Measurements from ENCODE around the gene MATN3. TPM values are rescaled to one million over a fixed set of nuclear protein-coding genes. Genes with fewer than 3 reads are reported as not detected.

MATN3 gene
- total and polyA plus RNA-seq, 2 of the 13 experiments (the other 11 are each of a cell fraction or from before 2014, with no cell fraction given), result 36.1 to 208 TPM

- no peak for TF ChIP-seq ZNF770 (CRISPR knock-in tag; IDR thresholded peaks at IDR 0.05)
- TF ChIP-seq YY1 (IDR thresholded peaks at IDR 0.05; ENCODE audit: insufficient read depth, insufficient replicate concordance, low read depth, low read length), result peak; percentile 80
- TF ChIP-seq, protein P1, sequence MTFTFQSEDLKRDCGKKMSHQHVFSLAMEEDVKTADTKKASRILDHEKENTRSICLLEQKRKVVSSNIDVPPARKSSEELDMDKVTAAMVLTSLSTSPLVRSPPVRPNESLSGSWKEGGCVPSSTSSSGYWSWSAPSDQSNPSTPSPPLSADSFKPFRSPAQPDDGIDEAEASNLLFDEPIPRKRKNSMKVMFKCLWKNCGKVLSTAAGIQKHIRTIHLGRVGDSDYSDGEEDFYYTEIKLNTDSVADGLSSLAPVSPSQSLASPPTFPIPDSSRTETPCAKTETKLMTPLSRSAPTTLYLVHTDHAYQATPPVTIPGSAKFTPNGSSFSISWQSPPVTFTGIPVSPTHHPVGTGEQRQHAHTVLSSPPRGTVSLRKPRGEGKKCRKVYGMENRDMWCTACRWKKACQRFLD (CRISPR knock-in tag; IDR thresholded peaks at IDR 0.05; ENCODE audit: borderline replicate concordance), result peak; percentile 94
- TF ChIP-seq, protein P2, sequence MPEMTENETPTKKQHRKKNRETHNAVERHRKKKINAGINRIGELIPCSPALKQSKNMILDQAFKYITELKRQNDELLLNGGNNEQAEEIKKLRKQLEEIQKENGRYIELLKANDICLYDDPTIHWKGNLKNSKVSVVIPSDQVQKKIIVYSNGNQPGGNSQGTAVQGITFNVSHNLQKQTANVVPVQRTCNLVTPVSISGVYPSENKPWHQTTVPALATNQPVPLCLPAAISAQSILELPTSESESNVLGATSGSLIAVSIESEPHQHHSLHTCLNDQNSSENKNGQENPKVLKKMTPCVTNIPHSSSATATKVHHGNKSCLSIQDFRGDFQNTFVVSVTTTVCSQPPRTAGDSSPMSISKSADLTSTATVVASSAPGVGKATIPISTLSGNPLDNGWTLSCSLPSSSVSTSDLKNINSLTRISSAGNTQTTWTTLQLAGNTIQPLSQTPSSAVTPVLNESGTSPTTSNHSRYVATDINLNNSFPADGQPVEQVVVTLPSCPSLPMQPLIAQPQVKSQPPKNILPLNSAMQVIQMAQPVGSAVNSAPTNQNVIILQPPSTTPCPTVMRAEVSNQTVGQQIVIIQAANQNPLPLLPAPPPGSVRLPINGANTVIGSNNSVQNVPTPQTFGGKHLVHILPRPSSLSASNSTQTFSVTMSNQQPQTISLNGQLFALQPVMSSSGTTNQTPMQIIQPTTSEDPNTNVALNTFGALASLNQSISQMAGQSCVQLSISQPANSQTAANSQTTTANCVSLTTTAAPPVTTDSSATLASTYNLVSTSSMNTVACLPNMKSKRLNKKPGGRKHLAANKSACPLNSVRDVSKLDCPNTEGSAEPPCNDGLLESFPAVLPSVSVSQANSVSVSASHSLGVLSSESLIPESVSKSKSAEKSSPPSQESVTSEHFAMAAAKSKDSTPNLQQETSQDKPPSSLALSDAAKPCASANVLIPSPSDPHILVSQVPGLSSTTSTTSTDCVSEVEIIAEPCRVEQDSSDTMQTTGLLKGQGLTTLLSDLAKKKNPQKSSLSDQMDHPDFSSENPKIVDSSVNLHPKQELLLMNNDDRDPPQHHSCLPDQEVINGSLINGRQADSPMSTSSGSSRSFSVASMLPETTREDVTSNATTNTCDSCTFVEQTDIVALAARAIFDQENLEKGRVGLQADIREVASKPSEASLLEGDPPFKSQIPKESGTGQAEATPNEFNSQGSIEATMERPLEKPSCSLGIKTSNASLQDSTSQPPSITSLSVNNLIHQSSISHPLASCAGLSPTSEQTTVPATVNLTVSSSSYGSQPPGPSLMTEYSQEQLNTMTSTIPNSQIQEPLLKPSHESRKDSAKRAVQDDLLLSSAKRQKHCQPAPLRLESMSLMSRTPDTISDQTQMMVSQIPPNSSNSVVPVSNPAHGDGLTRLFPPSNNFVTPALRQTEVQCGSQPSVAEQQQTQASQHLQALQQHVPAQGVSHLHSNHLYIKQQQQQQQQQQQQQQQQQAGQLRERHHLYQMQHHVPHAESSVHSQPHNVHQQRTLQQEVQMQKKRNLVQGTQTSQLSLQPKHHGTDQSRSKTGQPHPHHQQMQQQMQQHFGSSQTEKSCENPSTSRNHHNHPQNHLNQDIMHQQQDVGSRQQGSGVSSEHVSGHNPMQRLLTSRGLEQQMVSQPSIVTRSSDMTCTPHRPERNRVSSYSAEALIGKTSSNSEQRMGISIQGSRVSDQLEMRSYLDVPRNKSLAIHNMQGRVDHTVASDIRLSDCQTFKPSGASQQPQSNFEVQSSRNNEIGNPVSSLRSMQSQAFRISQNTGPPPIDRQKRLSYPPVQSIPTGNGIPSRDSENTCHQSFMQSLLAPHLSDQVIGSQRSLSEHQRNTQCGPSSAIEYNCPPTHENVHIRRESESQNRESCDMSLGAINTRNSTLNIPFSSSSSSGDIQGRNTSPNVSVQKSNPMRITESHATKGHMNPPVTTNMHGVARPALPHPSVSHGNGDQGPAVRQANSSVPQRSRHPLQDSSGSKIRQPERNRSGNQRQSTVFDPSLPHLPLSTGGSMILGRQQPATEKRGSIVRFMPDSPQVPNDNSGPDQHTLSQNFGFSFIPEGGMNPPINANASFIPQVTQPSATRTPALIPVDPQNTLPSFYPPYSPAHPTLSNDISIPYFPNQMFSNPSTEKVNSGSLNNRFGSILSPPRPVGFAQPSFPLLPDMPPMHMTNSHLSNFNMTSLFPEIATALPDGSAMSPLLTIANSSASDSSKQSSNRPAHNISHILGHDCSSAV (CRISPR knock-in tag; IDR thresholded peaks at IDR 0.05; ENCODE audit: borderline replicate concordance), result peak; percentile 77; the same call in 1 of the 2 replicates
- peak; percentile 91 for TF ChIP-seq PHF20 (CRISPR knock-in tag; IDR thresholded peaks at IDR 0.05)
- no peak for TF ChIP-seq ZBTB1 (CRISPR knock-in tag; IDR thresholded peaks at IDR 0.05; ENCODE audit: borderline replicate concordance)
- TF ChIP-seq THAP11 (CRISPR knock-in tag; IDR thresholded peaks at IDR 0.05), result peak; percentile 90
- TF ChIP-seq ZNF234 (CRISPR knock-in tag; conservative IDR thresholded peaks at IDR 0.05), result peak; percentile 87; the same call in 1 of the 2 replicates
- TF ChIP-seq FOSL2 (CRISPR knock-in tag; IDR thresholded peaks at IDR 0.05), result peak; percentile 61
- TF ChIP-seq, protein P3, sequence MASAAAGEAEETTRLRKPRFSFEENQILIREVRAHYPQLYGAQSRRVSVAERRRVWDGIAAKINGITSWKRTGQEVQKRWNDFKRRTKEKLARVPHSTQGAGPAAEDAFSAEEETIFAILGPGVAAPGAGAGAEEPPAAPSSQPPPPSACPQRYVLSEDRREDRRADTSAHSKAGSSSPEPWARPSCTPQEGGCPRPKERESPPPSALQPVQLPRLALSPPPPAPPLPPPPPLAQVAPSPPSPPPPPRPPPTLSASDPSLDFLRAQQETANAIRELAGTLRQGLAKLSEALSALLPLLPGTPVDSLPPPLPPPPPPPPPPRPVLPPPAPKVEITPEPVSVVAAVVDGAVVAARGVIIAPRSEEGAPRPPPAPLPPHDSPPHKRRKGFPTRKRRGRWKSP (CRISPR knock-in tag; IDR thresholded peaks at IDR 0.05), result peak; percentile 92
- peak; percentile 95 for TF ChIP-seq MXI1 (IDR thresholded peaks at IDR 0.05; ENCODE audit: borderline replicate concordance, low read depth, low read length)
- TF ChIP-seq ZBTB3 (CRISPR knock-in tag; IDR thresholded peaks at IDR 0.05; ENCODE audit: borderline replicate concordance, low read depth), result peak; percentile 75; the same call in 1 of the 2 replicates
- no peak for TF ChIP-seq JUN (CRISPR knock-in tag; IDR thresholded peaks at IDR 0.05)
- TF ChIP-seq HNRNPL (IDR thresholded peaks at IDR 0.05; ENCODE audit: low read depth, low read length), result peak; percentile 73; the same call in 1 of the 2 replicates
- no peak for TF ChIP-seq SOX6 (IDR thresholded peaks at IDR 0.05)
- TF ChIP-seq SOX6 (CRISPR knock-in tag; IDR thresholded peaks at IDR 0.05), result peak; percentile 83
These were observed 22.6 kb downstream of the MATN3 start, which contains the start of gene WDR35 (continued) for GRCh38 chr2:19989667-19990415.

Data from HepG2 (cell line).